Adipose tissue (tissue), 3 donors: Measurements from ENCODE around the gene ZNF281. TPM values are rescaled to one million over a fixed set of nuclear protein-coding genes. Genes with fewer than 3 reads are reported as not detected.
"Not testable (repeated sequence)": the region's sequence is repeated elsewhere in the genome, so short reads cannot be mapped to it uniquely, and the experiment has no call there.

Source experiments
- H3K27ac ChIP-seq: one replicate; pipeline ENCODE4 v1.5.1; 2013; ENCODE audit warnings: low read depth, low read length
- WGBS, 3 donors: extraction: QIAGEN DNeasy Blood & Tissue Kit; methylation state at CpG; one replicate each; pipeline ENCODE4 v1.1.7; 2013; 5-methylcytosine and 5-hydroxymethylcytosine counted together
- polyA plus RNA-seq, 3 donors: library from polyadenylated mRNA; stranded (reverse); fragments of 200-250 nt; gene quantifications; one replicate each; pipeline ENCODE4 v1.2.3, GENCODE V29; 2013
- donor health status: healthy with polysubstance abuse.
- donor health status: Bipolar disorder and iron deficiency.
- donor health status: healthy.

ZNF281 gene
- 1 to 10 TPM; 1.8 to 5.3 (median 2.7) TPM for polyA plus RNA-seq

GRCh38 chr1:200409761-200410565 is at the start of gene ZNF281:
TSS of gene ZNF281 (minus strand) at chr1:200410036. CDS start at chr1:200409705, 331 bp downstream.
- no peak within 1 kb of the TSS for H3K27ac ChIP-seq
- 0% methylated on average over 41 to 54 of the region's 54 CpGs for WGBS, 3 donors

GRCh38 chr1:200458780-200459179 is 48.9 kb upstream of the ZNF281 start:
- 91 to 98% (median 95%) methylated on average over 14 of the region's 14 CpGs for WGBS, 3 donors
- H3K27ac ChIP-seq: no peak overlapping the region

DNA sequence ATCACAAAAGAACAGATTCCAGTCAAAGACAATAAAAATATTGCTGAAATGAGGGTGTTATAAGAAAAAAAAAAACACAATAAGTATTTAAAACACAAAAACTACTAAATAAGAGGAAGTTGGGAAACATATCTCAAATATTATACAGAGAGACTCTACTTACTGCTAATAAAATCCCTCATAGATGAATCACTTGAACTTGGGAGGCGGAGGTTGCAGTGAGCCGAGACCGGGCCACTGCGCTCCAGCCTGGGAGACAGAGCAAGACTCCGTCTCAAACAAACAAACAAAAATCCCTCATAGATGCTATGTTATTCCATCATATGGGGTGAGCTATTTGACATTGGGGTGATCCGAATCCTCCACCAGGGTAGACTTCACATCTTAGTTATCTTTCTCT is 48.0 kb upstream of the ZNF281 start:
- WGBS, 3 donors: 92 to 97% (median 95%) methylated on average over 6 of the region's 6 CpGs
- no peak overlapping the region for H3K27ac ChIP-seq

GRCh38 chr1:200454425-200454824 is 44.6 kb upstream of the ZNF281 start:
- WGBS, 3 donors: 74 to 96% (median 80%) methylated on average over 5 of the region's 5 CpGs
- no peak overlapping the region for H3K27ac ChIP-seq

DNA sequence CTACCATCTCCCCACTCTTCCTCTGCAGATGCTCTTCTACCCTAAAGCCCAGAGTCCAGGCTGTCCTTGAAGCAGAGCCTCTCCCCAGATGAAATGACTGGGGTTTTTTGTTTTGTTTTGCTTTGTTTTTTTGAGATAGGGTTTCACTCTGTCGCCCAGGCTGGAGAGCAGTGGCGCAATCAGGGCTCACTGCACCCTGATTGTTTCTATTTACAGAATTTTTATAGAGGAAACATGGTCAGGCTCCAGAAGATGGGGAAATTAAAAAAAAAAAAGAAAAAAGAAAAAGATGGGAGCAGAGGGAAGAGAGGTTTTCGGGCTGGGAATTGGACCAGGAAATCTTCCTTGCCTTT is 43.7 kb upstream of the ZNF281 start:
- H3K27ac ChIP-seq: no peak overlapping the region

GRCh38 chr1:200452850-200453552 is 43.2 kb upstream of the ZNF281 start:
- 76 to 81% (median 80%) methylated on average over 8 of the region's 8 CpGs for WGBS, 3 donors
- no peak overlapping the region for H3K27ac ChIP-seq

More for the DNA sequence above, 43.7 kb upstream of the ZNF281 start:
- WGBS, 3 donors: 66 to 74% (median 71%) methylated on average over 3 of the region's 3 CpGs

GRCh38 chr1:200448034-200448762 is 38.4 kb upstream of the ZNF281 start:
- 83 to 90% (median 87%) methylated on average over 6 of the region's 6 CpGs for WGBS, 3 donors

GRCh38 chr1:200445213-200445612 is 35.4 kb upstream of the ZNF281 start:
- no peak overlapping the region for H3K27ac ChIP-seq
- WGBS, 3 donors: 93 to 97% (median 94%) methylated on average over 1 of the region's 1 CpG

More at GRCh38 chr1:200448034-200448762, 38.4 kb upstream of the ZNF281 start:
- H3K27ac ChIP-seq: no peak overlapping the region

DNA sequence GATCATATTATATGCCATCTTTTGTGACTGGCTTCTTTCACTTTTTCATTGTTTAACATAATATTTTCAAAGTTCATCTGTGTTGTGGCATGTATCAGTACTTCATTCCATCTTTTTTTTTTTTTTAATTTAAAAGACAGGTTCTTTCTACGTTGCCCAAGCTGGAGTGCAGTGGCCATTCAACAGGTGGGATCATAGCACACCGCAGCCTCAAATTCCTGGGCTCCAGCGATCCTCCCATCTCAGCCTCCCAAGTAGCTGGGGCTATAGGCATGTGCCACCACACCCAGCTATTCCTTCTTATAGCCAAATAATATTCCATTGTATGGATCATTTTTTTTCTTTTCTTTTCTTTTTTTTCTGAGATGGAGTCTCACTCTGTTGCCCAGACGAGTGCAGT is 34.6 kb upstream of the ZNF281 start:
- H3K27ac ChIP-seq: no peak overlapping the region
- 92 to 97% (median 94%) methylated on average over 4 of the region's 4 CpGs for WGBS, 3 donors

DNA sequence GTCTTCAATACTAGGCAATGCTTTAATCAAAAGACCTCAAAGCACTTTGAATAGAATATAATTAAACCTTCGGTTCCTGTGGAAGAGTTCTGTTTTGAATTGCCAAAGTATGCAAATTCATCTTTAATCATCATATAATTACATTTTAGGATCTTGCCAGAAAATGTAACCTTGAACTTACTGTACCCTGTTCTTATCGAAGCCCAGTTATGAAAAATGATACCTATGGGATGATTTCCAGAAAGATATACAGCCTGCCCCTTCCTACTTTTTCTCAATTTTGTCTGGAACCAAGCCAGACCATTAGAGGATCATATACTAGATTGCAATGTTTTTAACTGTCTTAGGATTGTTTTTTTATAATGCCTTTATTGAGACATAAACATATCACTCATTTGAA is 34.0 kb upstream of the ZNF281 start:
- WGBS, 3 donors: 34 to 56% (median 51%) methylated on average over 2 of the region's 2 CpGs
- no peak overlapping the region for H3K27ac ChIP-seq

DNA sequence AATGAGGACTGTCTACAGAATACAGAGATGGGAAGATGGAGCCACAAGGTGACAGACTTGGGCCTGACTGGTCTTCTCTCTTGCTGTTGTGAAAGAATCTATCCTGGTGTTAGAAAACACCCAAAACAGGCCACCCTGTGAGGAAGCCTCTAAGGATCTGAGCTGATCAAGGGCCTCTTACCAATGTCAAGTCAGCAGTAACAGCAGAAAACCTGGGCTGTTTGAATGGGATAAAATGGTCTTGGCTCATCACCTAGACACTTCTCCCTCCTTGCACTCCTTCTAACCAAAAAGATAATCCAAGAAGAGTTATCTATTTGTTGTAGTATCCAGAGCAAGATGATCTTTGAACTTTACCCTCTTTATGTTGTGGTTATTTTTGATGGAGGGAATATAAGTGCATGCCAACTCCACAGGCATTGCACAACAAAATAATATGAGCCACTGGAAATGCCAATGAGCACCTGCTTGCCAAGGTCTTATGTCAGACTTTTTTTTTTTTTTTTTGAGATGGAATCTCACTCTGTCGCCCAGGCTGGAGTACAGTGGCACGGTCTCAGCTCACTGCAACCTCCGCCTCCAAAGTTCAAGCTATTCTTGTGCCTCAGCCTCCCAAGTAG is 32.8 kb upstream of the ZNF281 start:
- WGBS, 3 donors: 87 to 95% (median 88%) methylated on average over 3 of the region's 3 CpGs
- no peak overlapping the region for H3K27ac ChIP-seq

DNA sequence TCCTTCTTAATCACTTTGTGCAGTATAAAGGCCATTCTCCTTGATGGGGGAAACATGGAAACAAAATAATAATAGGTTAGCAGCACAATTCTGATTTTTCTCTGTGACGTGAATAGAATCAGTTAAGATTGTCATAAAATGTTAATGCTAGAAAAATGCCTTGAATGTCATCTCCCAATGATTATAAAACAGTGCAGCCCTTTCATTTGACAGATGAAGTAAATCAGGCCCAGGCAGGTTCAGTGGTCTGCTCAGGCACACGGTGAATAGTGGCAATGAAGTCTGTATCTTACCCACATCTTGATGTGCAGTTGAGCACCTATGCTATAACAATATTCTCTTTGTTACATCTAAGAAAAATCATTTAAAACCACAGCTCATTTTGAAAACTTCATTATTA is 32.2 kb upstream of the ZNF281 start:
- WGBS, 3 donors: 58 to 85% (median 84%) methylated on average over 2 of the region's 2 CpGs
- no peak overlapping the region for H3K27ac ChIP-seq

DNA sequence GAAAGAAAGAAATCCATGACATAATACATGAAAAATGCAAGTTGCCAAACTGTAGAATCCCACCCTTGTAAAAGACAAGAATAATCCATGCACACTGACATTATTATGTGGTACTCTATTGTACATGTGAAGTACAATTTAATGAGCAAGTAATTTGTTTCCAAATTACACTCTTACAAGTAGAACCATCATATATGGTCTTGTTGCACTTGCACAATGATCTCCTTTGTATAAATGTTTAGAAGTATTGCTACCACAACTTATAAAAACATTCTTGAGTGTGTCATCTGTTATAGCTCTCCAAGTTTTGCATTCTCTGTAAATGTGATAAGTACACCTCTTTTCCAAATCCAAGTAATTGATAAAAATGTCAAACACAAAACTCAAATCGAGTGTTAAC is 29.1 kb upstream of the ZNF281 start:
- WGBS, 3 donors: 84 to 95% (median 94%) methylated on average over 1 of the region's 1 CpG
- no peak overlapping the region for H3K27ac ChIP-seq

DNA sequence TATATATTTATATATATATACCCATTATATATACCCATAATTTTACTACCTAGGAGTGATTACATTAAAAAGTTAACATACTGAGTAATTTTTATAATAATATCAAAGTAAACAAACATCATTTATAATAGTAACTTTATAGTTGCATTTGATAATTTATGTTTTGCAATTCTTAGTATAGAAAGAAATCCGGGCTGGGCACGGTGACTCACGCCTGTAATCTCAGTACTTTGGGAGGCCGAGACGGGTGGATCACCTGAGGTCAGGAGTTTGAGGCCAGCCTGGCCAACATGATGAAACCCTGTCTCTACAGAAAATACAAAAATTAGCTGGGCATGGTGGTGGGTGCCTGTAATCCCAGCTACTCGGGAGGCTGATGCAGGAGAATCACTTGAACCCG is 28.6 kb upstream of the ZNF281 start:
- H3K27ac ChIP-seq: not testable (repeated sequence)
- 88 to 96% (median 94%) methylated on average over 7 of the region's 7 CpGs for WGBS, 3 donors

DNA sequence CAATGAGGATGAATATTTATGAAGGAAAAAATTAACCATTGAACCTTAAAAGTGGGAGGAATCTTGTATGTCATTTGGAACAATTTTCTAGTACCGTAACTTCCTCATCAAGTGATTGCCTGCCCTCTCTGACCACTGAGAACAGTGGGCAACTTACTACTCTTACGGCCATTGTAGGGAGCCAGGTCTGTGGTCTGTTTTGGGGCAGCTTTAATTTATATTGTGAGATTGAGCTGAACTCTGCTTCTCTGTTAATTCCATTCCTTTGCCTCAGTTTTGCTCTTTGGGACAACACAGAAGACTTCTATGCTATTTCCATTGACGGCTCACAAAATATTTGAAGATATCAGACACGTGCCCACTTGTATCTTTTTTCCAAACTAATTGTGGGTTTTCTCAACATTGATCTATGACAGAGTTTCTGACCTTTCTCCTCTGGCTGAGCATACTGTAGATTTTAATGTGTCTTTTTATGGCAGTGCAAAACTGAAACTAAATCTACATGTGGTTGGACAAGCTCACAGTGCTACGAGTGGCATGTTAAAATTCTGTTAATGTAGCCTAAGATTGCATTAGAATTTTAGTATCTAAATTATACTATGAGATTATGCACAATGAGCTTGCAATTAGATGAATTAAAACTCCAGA is 27.8 kb upstream of the ZNF281 start:
- 30 to 40% (median 33%) methylated on average over 5 of the region's 5 CpGs for WGBS, 3 donors

DNA sequence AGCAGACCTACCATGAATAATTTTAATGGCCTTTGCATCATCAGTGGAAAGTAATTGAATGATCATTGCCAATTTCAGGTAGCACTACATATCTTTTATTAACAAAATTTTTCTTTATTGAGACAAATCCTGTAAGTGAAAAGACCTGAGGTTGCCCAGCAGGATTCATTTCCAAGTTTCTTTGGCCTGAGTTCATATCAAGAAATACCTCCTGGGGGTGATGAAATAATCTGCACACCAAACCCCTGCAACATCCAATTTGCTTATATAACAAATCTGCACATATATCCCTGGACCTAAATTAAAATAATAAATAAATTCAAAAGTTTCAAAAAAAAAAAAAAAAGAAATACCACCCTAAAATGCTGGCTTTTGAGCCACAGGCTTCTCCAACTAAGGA is 27.3 kb upstream of the ZNF281 start:
- no peak overlapping the region for H3K27ac ChIP-seq

More for the DNA sequence above, 27.8 kb upstream of the ZNF281 start:
- H3K27ac ChIP-seq: no peak overlapping the region

- H3K27ac ChIP-seq: no peak overlapping the region
Measured at GRCh38 chr1:200436436-200436835, 26.6 kb upstream of the ZNF281 start.

DNA sequence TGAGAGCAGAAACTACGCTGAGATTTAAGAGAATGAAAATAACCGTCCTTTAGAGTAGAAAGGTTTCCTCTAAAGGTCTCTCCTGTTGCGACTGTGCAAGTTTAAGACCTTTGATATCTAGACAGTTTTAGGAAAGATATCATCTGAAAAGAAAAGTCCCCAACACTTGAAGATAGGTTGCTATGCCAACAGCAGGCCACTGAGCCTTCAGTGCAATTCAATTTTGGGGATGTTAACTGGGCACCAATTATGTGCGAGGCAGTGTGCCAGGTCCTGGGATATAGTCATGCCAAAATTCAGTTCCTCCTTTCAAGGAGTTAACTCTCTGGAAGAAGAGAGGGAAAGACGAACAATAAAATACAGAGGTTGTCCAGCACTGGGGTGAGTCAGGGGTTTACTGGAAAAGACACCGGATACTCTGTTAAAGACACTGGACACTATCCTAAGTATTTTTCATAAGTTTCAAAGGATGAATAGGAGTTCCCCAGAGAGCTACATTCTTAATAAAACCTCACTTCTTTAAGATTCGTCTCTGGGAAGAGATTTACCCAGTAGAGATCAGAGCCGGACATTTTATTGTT is 25.5 kb upstream of the ZNF281 start:
- WGBS, 3 donors: 72 to 89% (median 82%) methylated on average over 8 of the region's 8 CpGs
- no peak overlapping the region for H3K27ac ChIP-seq
